HEK293 (cell line): ENCODE measurements around the gene ECD.

Source experiments
- CTCF ChIA-PET: fragments of 350-600 bp; formaldehyde crosslinking; extraction: SDS; loops from one replicate; lab custom pipeline; 2021; ENCODE audit warnings: antibody characterized with exemption; lab: Yijun Ruan, JAX
- POLR2A ChIA-PET: fragments of 300-600 bp; formaldehyde crosslinking; extraction: SDS; loops from one replicate; lab custom pipeline; 2020; ENCODE audit warnings: antibody characterized with exemption, inconsistent platforms; lab: Yijun Ruan, JAX
- H3K27ac ChIP-seq: fragments of 200-500 bp; sonication (Bioruptor generic); 2 replicates; pipeline ENCODE4 v1.5.1; 2014; ENCODE audit warnings: low read depth, low read length, control low read depth, inconsistent platforms; ENCODE audit errors: extremely low read depth
- H3K36me3 ChIP-seq, 2 experiments: fragments of 200-500 bp in 1 of 2; sonication (Bioruptor generic) in 1 of 2; 1 replicate in 1 of 2; 2 replicates in 1 of 2; pipeline ENCODE4 v1.5.1; 2014 to 2017; ENCODE audit warnings: inconsistent platforms in 2 of 2, low read length in 2 of 2; ENCODE audit not compliant: control insufficient read depth in 2 of 2, insufficient read depth in 1 of 2
- H3K4me1 ChIP-seq: fragments of 200-500 bp; sonication (Bioruptor generic); 2 replicates; pipeline ENCODE4 v1.5.1; 2014; ENCODE audit warnings: mild to moderate bottlenecking, low read length, inconsistent platforms; ENCODE audit not compliant: control insufficient read depth, insufficient read depth
- H3K4me3 ChIP-seq: 2 replicates; pipeline ENCODE4 v1.5.1; 2011; ENCODE audit warnings: low read depth, mild to moderate bottlenecking, control low read depth, low read length, moderate library complexity
- H3K9me3 ChIP-seq: fragments of 200-500 bp; sonication (Bioruptor generic); 2 replicates; pipeline ENCODE4 v1.5.1; 2014; ENCODE audit warnings: low read depth, low read length, inconsistent platforms; ENCODE audit not compliant: control insufficient read depth, insufficient read depth
- AEBP2 ChIP-seq: fragments of 450-650 bp; formaldehyde crosslinking; IDR thresholded peaks from 2 replicates; pipeline ENCODE4 v1.5.1; 2016; ENCODE audit warnings: missing biosample characterization, missing genetic modification characterization, borderline replicate concordance
- GLI4 ChIP-seq: fragments of 450-650 bp; formaldehyde crosslinking; IDR thresholded peaks from 2 replicates; pipeline ENCODE4 v1.5.1; 2016; ENCODE audit warnings: missing biosample characterization, missing genetic modification characterization
- KLF10 ChIP-seq: fragments of 450-650 bp; IDR thresholded peaks from 2 replicates; pipeline ENCODE4 v1.5.1; 2018; ENCODE audit warnings: missing biosample characterization, mild to moderate bottlenecking, missing genetic modification characterization
- MYNN ChIP-seq: fragments of 450-650 bp; formaldehyde crosslinking; IDR thresholded peaks from 2 replicates; pipeline ENCODE4 v1.5.1; 2016; ENCODE audit warnings: missing biosample characterization, missing genetic modification characterization, borderline replicate concordance
- SP7 ChIP-seq: fragments of 450-650 bp; formaldehyde crosslinking; IDR thresholded peaks from 2 replicates; pipeline ENCODE4 v1.5.1; 2016; ENCODE audit warnings: missing biosample characterization, missing genetic modification characterization
- ZBTB10 ChIP-seq: fragments of 450-650 bp; formaldehyde crosslinking; IDR thresholded peaks from 2 replicates; pipeline ENCODE4 v1.5.1; 2016; ENCODE audit warnings: missing biosample characterization, missing genetic modification characterization
- ZNF140 ChIP-seq: fragments of 450-650 bp; formaldehyde crosslinking; IDR thresholded peaks from 2 replicates; pipeline ENCODE4 v1.5.1; 2016; ENCODE audit warnings: missing biosample characterization, missing genetic modification characterization
- ZNF23 ChIP-seq: fragments of 450-650 bp; formaldehyde crosslinking; IDR thresholded peaks from 2 replicates; pipeline ENCODE4 v1.5.1; 2016; ENCODE audit warnings: missing biosample characterization, missing genetic modification characterization, borderline replicate concordance
- ZNF274 ChIP-seq, 2 experiments: fragments of 200-500 bp in 1 of 2; fragments of 450-650 bp in 1 of 2; sonication (Bioruptor generic) in 1 of 2; formaldehyde crosslinking in 1 of 2; IDR thresholded peaks; 2 replicates each; pipeline versions ENCODE4 v1.5.1 to v1.6.1; 2014 to 2016; ENCODE audit warnings: borderline replicate concordance in 1 of 2, inconsistent platforms in 1 of 2, low read length in 1 of 2, missing biosample characterization in 1 of 2, missing genetic modification characterization in 1 of 2
- ZNF350 ChIP-seq: fragments of 450-650 bp; formaldehyde crosslinking; IDR thresholded peaks from 2 replicates; pipeline ENCODE4 v1.5.0; 2017; ENCODE audit warnings: missing biosample characterization, mild to moderate bottlenecking, missing genetic modification characterization
- ZNF544 ChIP-seq: fragments of 450-650 bp; formaldehyde crosslinking; IDR thresholded peaks from 2 replicates; pipeline ENCODE4 v1.5.0; 2017; ENCODE audit warnings: missing biosample characterization, missing genetic modification characterization
- ZNF549 ChIP-seq: fragments of 450-650 bp; IDR thresholded peaks from 2 replicates; pipeline ENCODE4 v1.5.1; 2018; ENCODE audit warnings: missing biosample characterization, missing genetic modification characterization, mild to moderate bottlenecking, inconsistent platforms, moderate library complexity
- ZNF621 ChIP-seq: fragments of 450-650 bp; formaldehyde crosslinking; IDR thresholded peaks from 2 replicates; pipeline ENCODE4 v1.5.1; 2017; ENCODE audit warnings: missing biosample characterization, missing genetic modification characterization
- ZNF664 ChIP-seq: fragments of 450-650 bp; formaldehyde crosslinking; IDR thresholded peaks from 2 replicates; pipeline ENCODE4 v1.5.1; 2016; ENCODE audit warnings: missing biosample characterization, missing genetic modification characterization
- ZNF677 ChIP-seq: fragments of 450-650 bp; IDR thresholded peaks from 2 replicates; pipeline ENCODE4 v1.5.0; 2018; ENCODE audit warnings: missing biosample characterization, mild to moderate bottlenecking, missing genetic modification characterization, moderate library complexity
- ZNF701 ChIP-seq: fragments of 450-650 bp; formaldehyde crosslinking; IDR thresholded peaks from 2 replicates; pipeline ENCODE4 v1.5.1; 2016; ENCODE audit warnings: missing biosample characterization, missing genetic modification characterization
- ZNF704 ChIP-seq: fragments of 450-650 bp; formaldehyde crosslinking; IDR thresholded peaks from 2 replicates; pipeline ENCODE4 v1.5.1; 2016; ENCODE audit warnings: missing biosample characterization, missing genetic modification characterization
- ZNF785 ChIP-seq: fragments of 450-650 bp; formaldehyde crosslinking; IDR thresholded peaks from 2 replicates; pipeline ENCODE4 v1.5.1; 2016; ENCODE audit warnings: missing biosample characterization, missing genetic modification characterization
- ZSCAN4 ChIP-seq: fragments of 450-650 bp; formaldehyde crosslinking; IDR thresholded peaks from 2 replicates; pipeline ENCODE4 v1.5.1; 2017; ENCODE audit warnings: missing biosample characterization, missing genetic modification characterization
- ZXDB ChIP-seq: fragments of 450-650 bp; formaldehyde crosslinking; IDR thresholded peaks from 2 replicates; pipeline ENCODE4 v1.5.1; 2016; ENCODE audit warnings: missing biosample characterization, missing genetic modification characterization

The ECD gene

GRCh38 chr10:73159038-73159648, 8.7 kb downstream of the ECD start (continued):
- TF ChIP-seq ZNF350 (tag by site-specific recombination), result no peak
- no peak for TF ChIP-seq ZSCAN4
- no peak for TF ChIP-seq ZNF140
- TF ChIP-seq GLI4 (tag by site-specific recombination), result no peak
- no peak for TF ChIP-seq ZNF704 (tag by site-specific recombination)
- no peak for TF ChIP-seq ZNF664 (tag by site-specific recombination)
- TF ChIP-seq SP7 (tag by site-specific recombination), result peak; percentile 12; the same call in 1 of the 2 replicates
- TF ChIP-seq ZBTB10 (tag by site-specific recombination), result no peak
- TF ChIP-seq ZNF677 (tag by site-specific recombination), result no peak
- TF ChIP-seq ZNF23 (tag by site-specific recombination), result no peak
- no peak for TF ChIP-seq KLF10
- no peak for TF ChIP-seq ZXDB
- TF ChIP-seq AEBP2 (tag by site-specific recombination), result no peak
- no peak for TF ChIP-seq ZNF549 (tag by site-specific recombination)
- TF ChIP-seq ZNF274 (IDR thresholded peaks at IDR 0.05; ENCODE audit: low read length), result no peak
- TF ChIP-seq ZNF274 (tag by site-specific recombination; IDR thresholded peaks at IDR 0.05; ENCODE audit: borderline replicate concordance), result no peak
- no peak for TF ChIP-seq MYNN (tag by site-specific recombination)
- TF ChIP-seq, all 188 proteins: peak for 5

GRCh38 chr10:73156054-73156453, 11.8 kb downstream of the ECD start:
- no peaks in the 10 kb centered on the region for H3K9me3 ChIP-seq
- H3K27ac ChIP-seq, result no peak overlapping the region
- ChIA-PET POLR2A (no interaction called here), CTCF (interaction anchor here (0.6 to 0.7 kb wide), 2 partner anchors 13 to 260 kb away, joined by 3 to 5 read pairs; no protein-coding TSS in a partner anchor)
- H3K4me1 ChIP-seq, result no peaks in the 10 kb centered on the region
- peaks cover 59 to 71% of the 10 kb centered on the region in 2 experiments for H3K36me3 ChIP-seq
- no peak for TF ChIP-seq ZNF664 (tag by site-specific recombination)
- no peak for TF ChIP-seq ZNF140
- TF ChIP-seq ZNF785 (tag by site-specific recombination), result no peak
- no peak for TF ChIP-seq ZNF544 (tag by site-specific recombination)
- no peak for TF ChIP-seq ZNF621 (tag by site-specific recombination)
- TF ChIP-seq ZNF701 (tag by site-specific recombination), result no peak
- TF ChIP-seq, all 188 proteins: peak for 0
- H3K4me3 ChIP-seq, result no peak overlapping the region
